GOT3 (cell line): ENCODE data around the gene KLHDC1.
"Not testable (repeated sequence)": the region's sequence is repeated elsewhere in the genome, so short reads cannot be mapped to it uniquely, and the experiment has no call there.

Experiments used
- DNase-seq: peaks from one replicate; lab custom pipeline; 2025; ENCODE audit warnings: mixed read lengths; lab: John Stamatoyannopoulos, UW

Gene KLHDC1

GRCh38 chr14:49721733-49722435, 29.0 kb downstream of the KLHDC1 start:
- not testable (repeated sequence) for DNase-seq

- DNase-seq, result no peak
Observed at GRCh38 chr14:49727171-49727570, 34.3 kb downstream of the KLHDC1 start.

GRCh38 chr14:49732896-49733295, 40.0 kb downstream of the KLHDC1 start:
- DNase-seq, result no peak

- no peak for DNase-seq
Observed at GRCh38 chr14:49733836-49734235, 40.9 kb downstream of the KLHDC1 start.

- DNase-seq, result not testable (repeated sequence)
Observed at GRCh38 chr14:49735669-49736068, 42.7 kb downstream of the KLHDC1 start.

- no peak for DNase-seq
Observed at GRCh38 chr14:49745191-49745590, 52.3 kb downstream of the KLHDC1 start.

- not testable (repeated sequence) for DNase-seq
Observed at GRCh38 chr14:49746476-49746875, 53.6 kb downstream of the KLHDC1 start.

- DNase-seq, result no peak
Observed at GRCh38 chr14:49754570-49755097, 61.7 kb downstream of the KLHDC1 start.

- no peak for DNase-seq
Observed at GRCh38 chr14:49755378-49755777, 62.5 kb downstream of the KLHDC1 start.

- no peak for DNase-seq
Observed at GRCh38 chr14:49761839-49762551, 69.1 kb downstream of the KLHDC1 start.

GRCh38 chr14:49766839-49767238, 73.9 kb downstream of the KLHDC1 start:
- no peak for DNase-seq

- DNase-seq, result no peak
Observed at GRCh38 chr14:49767270-49767570, 74.3 kb downstream of the KLHDC1 start.

GRCh38 chr14:49767571-49768300, 74.8 kb downstream of the KLHDC1 start, which contains the start of gene KLHDC2:
KLHDC2 (plus strand) TSS chr14:49768153; CDS start chr14:49768469, 316 bp downstream.
- peak; percentile 20 for DNase-seq

GRCh38 chr14:49768301-49769121, 75.6 kb downstream of the KLHDC1 start:
- DNase-seq, result peak; percentile 2

- no peak for DNase-seq
Observed at GRCh38 chr14:49769171-49769570, 76.3 kb downstream of the KLHDC1 start.

GRCh38 chr14:49769581-49770211, 76.8 kb downstream of the KLHDC1 start:
- no peak for DNase-seq

GRCh38 chr14:49770212-49770817, 77.4 kb downstream of the KLHDC1 start:
- no peak for DNase-seq

- not testable (repeated sequence) for DNase-seq
Observed at GRCh38 chr14:49771691-49772090, 78.8 kb downstream of the KLHDC1 start.

GRCh38 chr14:49774106-49774505, 81.2 kb downstream of the KLHDC1 start:
- DNase-seq, result no peak

GRCh38 chr14:49778421-49778820, 85.5 kb downstream of the KLHDC1 start:
- no peak for DNase-seq

GRCh38 chr14:49781040-49781439, 88.1 kb downstream of the KLHDC1 start:
- not testable (repeated sequence) for DNase-seq
